Measurements from ENCODE around the gene RND1. TPM values are rescaled to one million over a fixed set of nuclear protein-coding genes. Genes with fewer than 3 reads are reported as not detected.
"Not testable (repeated sequence)": the region's sequence is repeated elsewhere in the genome, so short reads cannot be mapped to it uniquely, and the experiment has no call there.

RND1 gene
- polyA plus RNA-seq (2012; ENCODE audit: low read depth, missing spikeins): 4.0 TPM

GRCh38 chr12:48865281-48866051, at the start of gene RND1:
Gene RND1, minus strand, starts transcription at chr12:48865870. Its CDS starts 103 bp downstream, at chr12:48865767.
- DNase-seq (ENCODE audit: insufficient read length, low spot score) (peak; percentile 84), FAIRE-seq (peak; percentile 93)
- TF ChIP-seq POLR2A (IDR thresholded peaks at IDR 0.05; ENCODE audit: low read depth, low read length) (peak; percentile 99), SPI1 (IDR thresholded peaks at IDR 0.05; ENCODE audit: low read depth, low read length) (no peak), POLR2AphosphoS5 (IDR thresholded peaks at IDR 0.05; ENCODE audit: low read depth, low read length) (peak; percentile 99), TAF1 (IDR thresholded peaks at IDR 0.05; ENCODE audit: low read depth, low read length) (peak; percentile 83), PAX5 (IDR thresholded peaks at IDR 0.05; ENCODE audit: insufficient read depth, low read length, severe bottlenecking) (no peak), POU2F2 (IDR thresholded peaks at IDR 0.05; ENCODE audit: low read depth, low read length) (peak; percentile 79)

GRCh38 chr12:48910196-48910595, 44.5 kb upstream of the RND1 start:
- no peak for TF ChIP-seq POLR2AphosphoS5 (IDR thresholded peaks at IDR 0.05; ENCODE audit: low read depth, low read length)
- DNase-seq (ENCODE audit: insufficient read length, low spot score) (no peak), FAIRE-seq (no peak)

GRCh38 chr12:48909698-48910097, 44.0 kb upstream of the RND1 start:
- FAIRE-seq; DNase-seq (ENCODE audit: insufficient read length, low spot score): not testable (repeated sequence)

- DNase-seq (ENCODE audit: insufficient read length, low spot score) (no peak), FAIRE-seq (peak; percentile 28)
- no peak for TF ChIP-seq SPI1 (IDR thresholded peaks at IDR 0.05; ENCODE audit: low read depth, low read length)
- TF ChIP-seq POLR2A (IDR thresholded peaks at IDR 0.05; ENCODE audit: low read depth, low read length): no peak
Observed at GRCh38 chr12:48907245-48907644, 41.6 kb upstream of the RND1 start.

- DNase-seq (ENCODE audit: insufficient read length, low spot score) (peak; percentile 62), FAIRE-seq (peak; percentile 59)
- TF ChIP-seq POU2F2 (IDR thresholded peaks at IDR 0.05; ENCODE audit: low read depth, low read length) (no peak), TAF1 (IDR thresholded peaks at IDR 0.05; ENCODE audit: low read depth, low read length) (no peak), POLR2A (IDR thresholded peaks at IDR 0.05; ENCODE audit: low read depth, low read length) (no peak), PAX5 (IDR thresholded peaks at IDR 0.05; ENCODE audit: insufficient read depth, low read length, severe bottlenecking) (no peak), POLR2AphosphoS5 (IDR thresholded peaks at IDR 0.05; ENCODE audit: low read depth, low read length) (no peak), SPI1 (IDR thresholded peaks at IDR 0.05; ENCODE audit: low read depth, low read length) (no peak)
Observed at GRCh38 chr12:48903982-48904411, 38.3 kb upstream of the RND1 start.

GRCh38 chr12:48903363-48903981, 37.8 kb upstream of the RND1 start:
- no peak for DNase-seq (ENCODE audit: insufficient read length, low spot score)
- TF ChIP-seq POLR2AphosphoS5 (IDR thresholded peaks at IDR 0.05; ENCODE audit: low read depth, low read length) (no peak), TAF1 (IDR thresholded peaks at IDR 0.05; ENCODE audit: low read depth, low read length) (no peak), POU2F2 (IDR thresholded peaks at IDR 0.05; ENCODE audit: low read depth, low read length) (no peak), POLR2A (IDR thresholded peaks at IDR 0.05; ENCODE audit: low read depth, low read length) (no peak), SPI1 (IDR thresholded peaks at IDR 0.05; ENCODE audit: low read depth, low read length) (no peak), PAX5 (IDR thresholded peaks at IDR 0.05; ENCODE audit: insufficient read depth, low read length, severe bottlenecking) (no peak)
- no peak for FAIRE-seq

- DNase-seq (ENCODE audit: insufficient read length, low spot score) (peak; percentile 32), FAIRE-seq (peak; percentile 28)
- TF ChIP-seq PAX5 (IDR thresholded peaks at IDR 0.05; ENCODE audit: insufficient read depth, low read length, severe bottlenecking) (no peak), POU2F2 (IDR thresholded peaks at IDR 0.05; ENCODE audit: low read depth, low read length) (no peak), POLR2AphosphoS5 (IDR thresholded peaks at IDR 0.05; ENCODE audit: low read depth, low read length) (no peak), TAF1 (IDR thresholded peaks at IDR 0.05; ENCODE audit: low read depth, low read length) (no peak), POLR2A (IDR thresholded peaks at IDR 0.05; ENCODE audit: low read depth, low read length) (no peak), SPI1 (IDR thresholded peaks at IDR 0.05; ENCODE audit: low read depth, low read length) (no peak)
Observed at GRCh38 chr12:48901278-48901677, 35.6 kb upstream of the RND1 start.

- FAIRE-seq: no peak
- no peak for TF ChIP-seq SPI1 (IDR thresholded peaks at IDR 0.05; ENCODE audit: low read depth, low read length)
- no peak for TF ChIP-seq POU2F2 (IDR thresholded peaks at IDR 0.05; ENCODE audit: low read depth, low read length)
- no peak for TF ChIP-seq POLR2AphosphoS5 (IDR thresholded peaks at IDR 0.05; ENCODE audit: low read depth, low read length)
- DNase-seq (ENCODE audit: insufficient read length, low spot score): no peak
Observed at GRCh38 chr12:48899651-48900050, 34.0 kb upstream of the RND1 start.

GRCh38 chr12:48894271-48894670, 28.6 kb upstream of the RND1 start:
- FAIRE-seq (no peak), DNase-seq (ENCODE audit: insufficient read length, low spot score) (no peak)
- TF ChIP-seq SPI1 (IDR thresholded peaks at IDR 0.05; ENCODE audit: low read depth, low read length) (no peak), PAX5 (IDR thresholded peaks at IDR 0.05; ENCODE audit: insufficient read depth, low read length, severe bottlenecking) (no peak), POLR2AphosphoS5 (IDR thresholded peaks at IDR 0.05; ENCODE audit: low read depth, low read length) (no peak), TAF1 (IDR thresholded peaks at IDR 0.05; ENCODE audit: low read depth, low read length) (no peak), POLR2A (IDR thresholded peaks at IDR 0.05; ENCODE audit: low read depth, low read length) (no peak), POU2F2 (IDR thresholded peaks at IDR 0.05; ENCODE audit: low read depth, low read length) (no peak)

GRCh38 chr12:48890657-48891418, 25.2 kb upstream of the RND1 start:
- peak; percentile 57 for FAIRE-seq
- TF ChIP-seq PAX5 (IDR thresholded peaks at IDR 0.05; ENCODE audit: insufficient read depth, low read length, severe bottlenecking) (no peak), POU2F2 (IDR thresholded peaks at IDR 0.05; ENCODE audit: low read depth, low read length) (no peak), SPI1 (IDR thresholded peaks at IDR 0.05; ENCODE audit: low read depth, low read length) (no peak), POLR2AphosphoS5 (IDR thresholded peaks at IDR 0.05; ENCODE audit: low read depth, low read length) (no peak), POLR2A (IDR thresholded peaks at IDR 0.05; ENCODE audit: low read depth, low read length) (no peak), TAF1 (IDR thresholded peaks at IDR 0.05; ENCODE audit: low read depth, low read length) (no peak)
- peak; percentile 53 for DNase-seq (ENCODE audit: insufficient read length, low spot score)

All from GM12891 (cell line).